22Rv1 (cell line): ENCODE results near the gene TNNI3K.

ENCODE experiments used
- H3K27ac ChIP-seq: fragments of 450-650 bp; 2 replicates; pipeline ENCODE4 v1.5.1; 2017
- CTCF ChIP-seq: fragments of 450-650 bp; IDR thresholded peaks from 2 replicates; pipeline ENCODE4 v1.5.1; 2017; ENCODE audit warnings: mild to moderate bottlenecking
- ZFX ChIP-seq: fragments of 450-650 bp; IDR thresholded peaks from 2 replicates; pipeline ENCODE4 v1.6.1; 2017; ENCODE audit warnings: antibody characterized with exemption, borderline replicate concordance

Gene TNNI3K

GRCh38 chr1:74363220-74363619 is 128.0 kb downstream of the TNNI3K start:
- H3K27ac ChIP-seq = no peak overlapping the region
- TF ChIP-seq CTCF (no peak), ZFX (no peak)

DNA sequence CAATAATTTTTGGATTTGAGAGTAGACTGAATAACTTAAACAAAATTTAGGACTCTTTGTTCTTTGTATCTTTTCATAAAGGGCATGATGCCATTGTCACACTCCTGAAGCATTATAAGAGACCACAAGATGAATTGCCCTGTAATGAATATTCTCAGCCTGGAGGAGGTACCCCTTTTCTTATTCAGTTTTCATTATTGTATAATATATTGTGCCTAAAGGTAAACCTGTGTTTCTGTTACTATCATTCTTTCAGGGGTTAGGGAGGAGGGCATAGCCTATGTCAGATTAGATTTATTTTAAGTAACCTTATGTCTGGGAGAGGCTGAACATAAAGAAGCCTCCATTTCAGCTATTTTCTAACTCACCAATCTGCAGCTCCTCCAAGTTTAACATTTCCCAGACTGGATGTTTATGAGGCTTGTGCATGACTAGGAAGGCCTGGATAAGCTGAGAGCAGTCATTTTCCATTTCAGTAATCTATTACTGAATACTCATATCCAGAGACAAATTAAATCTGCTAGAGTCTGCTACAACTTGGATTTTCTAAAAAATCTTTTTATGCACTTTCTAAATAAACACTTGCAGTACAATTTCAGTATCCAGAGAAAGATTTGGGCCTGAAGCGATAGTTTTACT is 132.1 kb downstream of the TNNI3K start:
- H3K27ac ChIP-seq = no peak overlapping the region
- TF ChIP-seq CTCF (no peak), ZFX (no peak)

DNA sequence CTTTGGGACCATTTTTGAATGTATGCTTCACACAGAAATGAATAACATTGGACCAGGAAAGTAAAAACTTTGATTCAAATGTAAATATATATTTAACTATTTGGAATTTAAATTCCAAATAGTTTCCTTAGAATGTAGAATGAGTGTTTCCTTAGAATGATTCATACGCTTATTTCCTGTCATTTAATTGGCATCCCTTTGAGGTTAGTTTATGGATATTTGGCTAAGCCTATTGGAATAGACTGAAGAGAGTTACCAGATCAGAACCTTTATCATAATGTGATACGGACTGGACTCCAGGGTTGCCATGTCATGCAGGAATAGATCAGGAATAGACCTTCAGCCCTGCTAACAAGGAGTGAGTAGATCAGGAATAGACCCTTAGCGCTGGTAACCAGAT is 133.1 kb downstream of the TNNI3K start:
- TF ChIP-seq ZFX (no peak), CTCF (no peak)

DNA sequence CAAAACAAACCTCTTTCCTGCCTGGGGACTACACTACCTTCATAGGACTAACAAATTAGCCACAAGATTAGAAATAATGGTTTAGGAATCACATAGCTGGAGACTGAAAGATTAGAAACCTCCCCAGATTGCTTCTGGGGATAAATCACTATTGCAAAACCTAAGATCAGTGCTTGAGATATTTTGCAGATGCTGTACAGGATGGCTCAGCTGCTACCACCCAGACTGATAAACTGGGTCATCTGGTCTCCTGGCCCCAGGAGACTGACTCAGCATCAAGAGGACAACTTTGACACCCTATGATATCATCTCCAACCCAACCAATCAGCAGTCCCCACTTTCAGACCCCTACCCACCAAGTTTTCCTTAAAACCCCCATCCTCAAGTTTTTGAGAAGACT is 140.2 kb downstream of the TNNI3K start:
- TF ChIP-seq CTCF (no peak), ZFX (no peak)

More for the DNA sequence above, 133.1 kb downstream of the TNNI3K start:
- no peak overlapping the region for H3K27ac ChIP-seq

GRCh38 chr1:74380252-74380651 is 145.1 kb downstream of the TNNI3K start:
- no peak for TF ChIP-seq CTCF
- no peak for TF ChIP-seq ZFX
- no peak overlapping the region for H3K27ac ChIP-seq

More for the DNA sequence above, 140.2 kb downstream of the TNNI3K start:
- H3K27ac ChIP-seq = no peak overlapping the region

DNA sequence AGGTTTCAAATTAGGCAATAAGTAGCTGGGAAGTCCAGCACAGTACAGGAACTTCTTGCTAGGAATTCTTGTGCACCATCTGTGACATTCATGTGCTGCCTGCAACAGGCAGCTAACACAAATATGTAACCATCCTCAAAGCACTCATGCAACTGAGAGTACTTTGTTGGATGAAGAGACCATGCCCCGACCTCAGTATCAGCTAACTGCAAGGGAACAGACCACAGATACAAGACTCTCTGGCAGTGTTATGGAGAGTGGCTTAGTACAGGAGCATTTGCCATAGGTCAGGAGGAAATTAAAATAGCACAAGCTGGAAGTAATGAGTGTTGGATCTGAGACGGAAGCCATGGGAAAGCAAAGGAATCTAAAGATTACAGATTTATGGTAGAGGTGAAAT is 153.7 kb downstream of the TNNI3K start:
- TF ChIP-seq ZFX (no peak), CTCF (no peak)

GRCh38 chr1:74392186-74392585 is 157.0 kb downstream of the TNNI3K start:
- TF ChIP-seq ZFX (no peak), CTCF (no peak)
- no peak overlapping the region for H3K27ac ChIP-seq

More for the DNA sequence above, 153.7 kb downstream of the TNNI3K start:
- no peak overlapping the region for H3K27ac ChIP-seq
